Mammary microvascular endothelial cell (primary cell): ENCODE measurements around the gene RAPGEF4. TPM values are rescaled to one million over a fixed set of nuclear protein-coding genes. Genes with fewer than 3 reads are reported as not detected.

Experiments used
- total RNA-seq: library from RNA; depleted of rRNA; stranded (reverse); fragments of >200 nt; gene quantifications from 2 replicates; pipeline ENCODE4 v1.2.3, GENCODE V29; 2015

The RAPGEF4 gene
- total RNA-seq: 7.2 and 12.8 TPM in 2 replicates

GRCh38 chr2:172735582-172736423, at the start of gene RAPGEF4:
RAPGEF4 (plus strand) TSS chr2:172735845; CDS start chr2:172735984, 139 bp downstream.

GRCh38 chr2:173075781-173076580, 340.3 kb downstream of the RAPGEF4 start, which contains the start of gene MAP3K20:
MAP3K20 (plus strand) TSS chr2:173075846; CDS start chr2:173091032, 15,186 bp downstream.

Other genes with a start within 250 kb of the RAPGEF4 start
- 5.6 and 6.1 TPM in 2 replicates for gene PDK1, start 179.8 kb upstream of the RAPGEF4 start, total RNA-seq